Stimulated activated CD8-positive, alpha-beta memory T cell treated with anti-CD3 and anti-CD28 coated beads, Interleukin-7, amount 100 ng/mL, for 1 hour (primary cell): Measurements from ENCODE around the gene RPN2.

Experiments used
- DNase-seq, 2 donors: peaks; one replicate each; pipeline ENCODE4 v3.0.0-alpha.2; 2020; ENCODE audit warnings: low read depth in 2 of 2

The RPN2 gene

DNA sequence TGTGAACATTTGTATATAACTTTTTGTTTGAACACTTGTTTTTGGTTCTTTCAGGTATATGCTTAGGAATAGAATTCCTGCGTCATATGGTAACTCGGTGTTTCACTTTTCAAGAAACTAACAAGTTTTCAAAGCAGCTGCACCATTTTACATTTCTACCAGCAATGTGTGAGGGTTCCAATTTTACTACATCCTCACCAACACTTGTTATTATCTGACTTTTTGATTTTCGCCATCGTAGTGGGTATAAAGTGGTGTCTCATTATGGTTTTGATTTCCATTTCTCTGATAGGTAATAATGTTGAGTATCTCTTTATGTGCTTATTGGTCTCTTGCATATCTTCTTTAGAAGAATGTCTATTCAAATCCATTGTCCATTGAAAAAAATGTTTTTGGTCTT lies 39.8 kb downstream of the RPN2 start:
- DNase-seq: no peak

DNA sequence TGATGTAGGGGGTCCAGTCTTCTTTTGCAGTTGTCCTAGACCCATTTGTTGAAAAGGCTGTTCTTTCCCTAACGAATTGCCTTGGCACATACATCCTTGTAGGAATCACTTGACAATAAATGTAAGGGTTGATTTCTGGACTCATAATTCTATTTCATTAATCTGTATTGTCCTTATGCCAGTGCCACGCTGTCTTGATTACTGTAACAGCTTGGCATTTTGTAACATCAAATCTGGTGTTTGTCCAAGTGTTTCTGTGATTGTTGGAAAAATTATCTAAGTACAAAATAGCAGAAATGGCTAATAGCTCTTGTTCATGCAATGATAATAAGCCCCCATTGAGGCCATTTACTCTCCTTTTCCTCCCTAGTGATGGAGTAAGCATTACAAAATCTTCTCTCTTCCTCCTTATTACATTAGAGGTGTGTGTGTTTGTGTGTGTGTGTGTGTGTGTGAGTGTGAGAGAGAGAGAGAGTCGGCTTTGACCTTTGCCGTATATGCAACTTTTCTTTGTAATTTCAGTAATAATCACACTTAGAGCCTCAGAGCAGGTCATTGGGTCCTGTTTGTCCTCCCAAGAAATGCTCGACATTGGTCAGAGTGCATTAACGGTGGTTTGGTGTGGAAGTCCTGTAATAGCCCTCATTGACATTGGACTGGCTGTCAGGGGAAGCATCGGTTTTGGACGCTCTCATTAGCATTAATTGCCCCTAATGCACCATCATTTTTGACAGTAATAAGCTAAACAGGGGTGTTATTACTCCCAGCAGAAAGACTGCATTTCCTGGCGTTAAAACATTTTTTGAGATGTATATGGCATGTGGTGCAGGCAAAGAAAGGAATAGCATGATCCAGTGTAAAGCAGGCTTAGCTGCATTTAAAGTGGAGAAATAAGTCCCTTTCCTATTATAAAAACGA lies 40.9 kb downstream of the RPN2 start:
- DNase-seq: no peak

DNA sequence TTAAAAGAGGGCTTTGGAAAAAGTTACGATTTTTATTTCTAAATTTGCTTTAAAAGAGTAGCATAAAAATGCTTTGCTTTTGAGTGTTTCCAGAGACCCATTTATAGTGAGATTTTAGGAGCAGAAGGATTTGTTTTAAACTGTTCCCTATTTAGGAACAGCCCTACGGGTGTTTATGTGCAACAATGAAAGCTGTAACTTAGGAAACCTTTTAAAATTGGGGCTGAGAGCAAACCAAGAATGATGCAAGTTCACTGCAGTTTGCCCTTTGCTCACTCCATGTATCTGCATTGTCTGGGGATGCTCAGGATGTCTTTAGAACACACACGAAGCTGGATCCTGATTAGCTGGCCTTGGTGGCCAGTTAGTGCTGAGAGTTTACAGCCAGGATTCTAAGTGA lies 41.6 kb downstream of the RPN2 start:
- no peak for DNase-seq

DNA sequence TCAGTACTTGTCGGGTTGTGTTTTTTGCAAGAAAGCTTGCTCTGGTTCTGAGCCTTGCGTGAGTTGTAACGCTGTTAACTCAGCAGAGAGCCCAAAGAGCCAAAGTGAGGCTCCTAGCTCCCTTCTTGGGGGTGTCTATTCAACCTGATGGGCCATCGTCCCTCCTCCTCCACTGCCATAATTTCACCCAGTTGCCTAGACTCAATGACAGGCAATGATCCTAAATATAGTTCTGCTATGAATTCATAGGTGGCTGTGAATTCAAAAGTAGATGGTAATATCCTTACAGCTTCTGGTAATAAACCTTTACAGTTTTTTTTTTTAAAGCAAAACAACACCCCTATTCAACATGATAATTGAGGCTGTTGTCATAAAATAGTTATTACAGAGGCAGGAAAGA lies 43.0 kb downstream of the RPN2 start:
- no peak for DNase-seq

DNA sequence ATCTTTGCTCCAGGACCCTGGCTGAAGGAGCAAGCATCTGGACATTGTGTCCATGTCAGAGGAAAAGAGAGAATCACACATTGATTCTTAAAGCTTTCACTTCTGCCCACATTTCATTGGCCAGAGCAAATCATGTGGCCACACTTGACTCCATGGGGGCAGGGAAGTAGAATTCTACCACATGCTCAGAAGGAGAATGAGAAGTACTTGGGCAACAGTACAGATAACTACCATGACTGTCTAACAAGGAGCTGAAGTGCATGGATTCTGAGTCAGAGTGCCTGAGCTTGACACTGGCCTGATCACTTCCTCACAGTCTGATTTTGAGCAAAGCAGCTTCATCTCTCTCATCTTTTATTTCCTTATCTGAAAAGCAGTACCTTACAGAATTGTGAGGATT lies 43.9 kb downstream of the RPN2 start:
- no peak for DNase-seq

DNA sequence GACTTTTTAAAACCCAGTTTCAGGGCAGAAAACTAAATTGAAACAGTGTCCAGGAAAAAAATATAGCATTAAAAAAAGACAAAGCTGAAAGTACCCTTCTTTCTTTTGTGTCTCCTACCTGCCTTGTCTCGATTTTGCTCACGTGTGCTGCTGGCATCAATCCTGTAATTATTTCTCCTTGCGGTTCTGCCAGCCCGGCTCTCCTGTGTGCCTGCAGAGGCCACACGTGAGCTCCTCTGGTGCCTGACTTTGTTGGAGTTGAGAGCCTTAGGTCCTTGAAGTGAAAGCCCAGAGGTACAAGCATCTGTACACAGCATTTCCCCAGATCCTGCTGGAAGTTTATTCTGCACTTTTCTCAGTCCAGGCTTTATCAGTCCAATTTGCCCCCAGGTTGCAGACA lies 46.0 kb downstream of the RPN2 start:
- no peak for DNase-seq

GRCh38 chr20:37226889-37227288 lies 47.8 kb downstream of the RPN2 start:
- DNase-seq: no peak

GRCh38 chr20:37228082-37228481 lies 49.0 kb downstream of the RPN2 start:
- no peak for DNase-seq

- no peak for DNase-seq
Measured at GRCh38 chr20:37228656-37229055, 49.5 kb downstream of the RPN2 start.

- DNase-seq: no peak
Measured at GRCh38 chr20:37229357-37229756, 50.2 kb downstream of the RPN2 start.

- DNase-seq: no peak
Measured at GRCh38 chr20:37230200-37230599, 51.1 kb downstream of the RPN2 start.

DNA sequence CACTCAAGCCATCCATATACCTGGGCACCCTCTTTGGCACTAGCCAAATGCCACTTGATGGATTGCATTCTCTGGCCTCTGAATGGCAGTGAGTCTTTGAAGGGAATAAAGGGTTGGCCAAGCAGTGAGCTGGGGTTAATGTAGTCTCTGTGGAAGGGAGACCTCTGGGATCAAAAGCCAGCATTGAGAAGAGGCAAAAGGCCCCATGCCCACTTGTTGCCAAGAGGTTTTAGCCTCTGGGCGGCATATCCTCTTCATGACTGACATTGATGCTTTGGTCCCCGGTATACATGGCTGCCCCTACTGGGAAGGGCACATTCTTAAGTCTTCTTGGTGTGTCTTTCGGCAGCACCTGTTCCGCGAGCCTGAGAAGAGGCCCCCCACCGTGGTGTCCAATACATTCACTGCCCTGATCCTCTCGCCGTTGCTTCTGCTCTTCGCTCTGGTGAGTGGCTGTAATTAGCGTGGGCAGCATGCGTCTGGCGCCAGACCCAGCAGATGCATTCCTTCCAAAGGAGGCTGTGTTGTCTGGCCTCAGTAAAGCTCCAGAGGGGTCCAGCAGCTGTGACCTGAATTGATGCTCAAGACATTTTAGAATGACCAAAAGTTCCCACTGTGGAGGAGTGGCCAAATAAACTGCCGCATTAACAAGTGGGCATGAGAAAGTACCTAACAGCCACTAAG lies 53.0 kb downstream of the RPN2 start:
- no peak for DNase-seq

DNA sequence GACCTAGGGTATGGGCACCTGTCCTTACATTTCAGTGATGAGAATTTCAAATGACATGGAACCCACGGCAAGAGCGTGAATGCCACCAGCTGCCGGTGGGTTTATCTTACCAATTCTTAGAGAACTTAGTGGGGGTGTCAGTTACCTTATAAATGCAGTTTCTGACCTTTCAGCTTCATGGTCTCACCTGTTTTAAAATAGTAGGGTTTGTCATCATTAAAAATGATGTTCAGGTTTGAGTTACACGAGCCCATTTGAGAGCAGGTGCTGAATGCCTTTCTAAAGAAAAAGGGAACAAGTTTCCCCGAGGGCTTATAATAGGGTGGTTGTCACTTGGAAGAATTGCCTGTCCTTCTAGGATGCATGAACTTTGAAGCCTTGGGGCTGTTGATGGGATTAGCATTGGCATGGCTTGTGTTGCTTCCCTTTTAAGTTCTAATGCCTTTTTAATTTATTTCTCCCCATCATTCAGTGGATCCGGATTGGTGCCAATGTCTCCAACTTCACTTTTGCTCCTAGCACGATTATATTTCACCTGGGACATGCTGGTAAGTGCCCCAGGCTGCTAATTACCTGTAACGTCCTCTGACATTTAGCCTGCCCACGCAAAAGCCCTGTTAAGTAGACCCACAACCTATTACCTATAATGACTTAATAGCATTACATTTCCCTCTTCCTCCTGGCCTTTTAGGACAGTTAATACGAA lies 54.6 kb downstream of the RPN2 start:
- DNase-seq: no peak

DNA sequence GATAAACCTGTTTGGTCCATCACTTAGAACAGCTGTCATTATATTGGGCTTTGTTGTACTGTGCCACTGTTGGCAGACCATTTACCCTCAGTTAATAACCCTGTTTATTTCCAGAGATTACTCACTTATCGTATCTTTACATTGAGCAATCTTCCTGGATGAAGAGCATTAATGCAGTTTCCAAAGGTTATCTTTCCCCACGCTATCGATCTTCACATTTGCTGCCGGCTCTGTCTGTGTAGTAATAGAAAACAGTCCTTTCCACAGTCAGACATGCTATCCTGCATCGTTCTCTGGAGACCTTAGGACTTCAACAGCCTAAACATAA lies 55.1 kb downstream of the RPN2 start:
- no peak for DNase-seq

DNA sequence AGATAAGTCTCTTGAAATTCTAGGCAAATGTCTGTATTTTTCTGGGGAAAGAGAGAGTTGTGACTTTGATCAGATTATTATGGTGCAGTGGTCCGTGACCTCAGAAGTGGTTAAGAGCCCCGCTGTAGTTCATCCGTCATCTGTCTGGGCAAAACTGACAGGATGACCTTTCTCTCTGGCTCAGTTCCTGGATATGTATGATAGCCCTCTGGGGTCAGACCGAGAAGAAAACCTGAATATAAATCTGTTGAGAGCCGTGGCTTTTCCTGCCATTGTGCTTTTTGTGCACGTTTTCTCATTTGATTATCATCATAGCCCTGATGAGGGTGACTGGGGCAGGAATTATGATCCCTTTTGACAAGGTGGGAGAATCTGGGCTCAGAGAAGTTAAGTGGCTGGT lies 55.9 kb downstream of the RPN2 start:
- no peak for DNase-seq

GRCh38 chr20:37236462-37236861 lies 57.3 kb downstream of the RPN2 start:
- no peak for DNase-seq

DNA sequence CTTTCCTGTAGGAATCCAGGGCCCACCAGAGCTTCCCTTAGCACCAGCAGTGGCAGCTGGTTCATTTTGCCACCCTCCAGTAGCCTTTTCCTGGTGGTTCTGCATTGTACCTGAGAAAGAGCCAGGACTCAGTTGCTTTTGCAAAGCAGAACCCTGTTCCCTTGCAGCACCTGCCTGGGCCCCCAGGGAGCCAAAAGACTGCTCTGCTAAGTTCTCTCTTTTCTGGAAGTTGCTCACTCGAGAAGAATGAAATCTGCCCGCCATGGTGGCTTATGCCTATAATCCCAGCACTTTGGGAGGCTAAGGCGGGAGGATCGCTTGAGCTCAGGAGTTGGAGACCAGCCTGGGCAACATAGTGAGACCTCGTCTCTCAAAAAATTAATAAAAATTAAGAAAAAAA lies 58.5 kb downstream of the RPN2 start:
- no peak for DNase-seq

DNA sequence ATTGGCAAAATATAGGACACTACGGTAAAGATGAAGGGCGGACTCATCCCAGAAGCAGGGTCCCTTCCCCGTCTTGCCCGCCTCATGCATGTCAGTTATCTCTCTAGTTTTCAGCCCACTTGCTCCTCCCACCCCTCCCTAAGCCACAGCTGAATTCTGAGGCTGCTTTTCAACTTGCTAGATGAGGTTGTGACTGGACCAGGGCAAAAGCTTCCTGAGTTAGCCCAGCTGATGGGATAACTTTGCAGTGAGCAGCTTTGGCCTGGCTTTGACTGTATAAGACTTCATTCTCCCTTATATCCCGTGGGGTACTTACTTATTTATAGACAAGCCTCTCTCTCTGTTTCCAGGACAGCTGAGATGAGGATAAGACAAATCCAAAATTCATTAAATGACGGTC lies 59.3 kb downstream of the RPN2 start:
- DNase-seq: no peak

GRCh38 chr20:37238935-37239451 lies 59.9 kb downstream of the RPN2 start:
- DNase-seq: no peak

- DNase-seq: no peak
Measured at GRCh38 chr20:37240337-37241067, 61.4 kb downstream of the RPN2 start.

DNA sequence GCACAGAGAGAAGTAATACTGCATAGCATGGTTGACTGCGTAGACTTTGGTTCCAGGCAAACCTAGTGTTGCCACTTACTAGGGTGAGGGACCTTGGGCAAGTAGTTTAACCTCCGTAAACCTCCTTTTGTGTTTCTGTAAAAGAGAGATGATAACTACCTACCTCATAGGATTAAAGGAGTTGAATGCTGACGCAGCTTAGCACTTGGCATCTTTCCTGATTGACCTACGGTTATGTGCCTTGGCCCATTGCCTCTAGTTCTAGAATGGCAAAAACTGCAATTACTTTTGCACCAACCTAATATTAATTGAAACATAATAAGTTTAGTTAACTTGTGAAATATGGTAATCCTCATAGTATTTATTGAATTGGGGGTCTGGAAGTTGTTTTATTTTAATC lies 63.4 kb downstream of the RPN2 start:
- no peak for DNase-seq
